Astrocyte (in vitro differentiated cells and primary cell): Measurements from ENCODE around the gene PIM3.

Experiments used
- EZH2 ChIP-seq: IDR thresholded peaks from 2 replicates; pipeline ENCODE4 v1.6.1; 2012; ENCODE audit warnings: mild to moderate bottlenecking, low read length, inconsistent platforms; ENCODE audit not compliant: insufficient read depth
- TF ChIP-seq, protein P1 (sequence below): IDR thresholded peaks from 2 replicates; pipeline ENCODE4 v1.5.1; 2011; ENCODE audit warnings: low read depth, mild to moderate bottlenecking, inconsistent platforms, low read length, moderate library complexity; ENCODE audit not compliant: insufficient read depth

DNA sequence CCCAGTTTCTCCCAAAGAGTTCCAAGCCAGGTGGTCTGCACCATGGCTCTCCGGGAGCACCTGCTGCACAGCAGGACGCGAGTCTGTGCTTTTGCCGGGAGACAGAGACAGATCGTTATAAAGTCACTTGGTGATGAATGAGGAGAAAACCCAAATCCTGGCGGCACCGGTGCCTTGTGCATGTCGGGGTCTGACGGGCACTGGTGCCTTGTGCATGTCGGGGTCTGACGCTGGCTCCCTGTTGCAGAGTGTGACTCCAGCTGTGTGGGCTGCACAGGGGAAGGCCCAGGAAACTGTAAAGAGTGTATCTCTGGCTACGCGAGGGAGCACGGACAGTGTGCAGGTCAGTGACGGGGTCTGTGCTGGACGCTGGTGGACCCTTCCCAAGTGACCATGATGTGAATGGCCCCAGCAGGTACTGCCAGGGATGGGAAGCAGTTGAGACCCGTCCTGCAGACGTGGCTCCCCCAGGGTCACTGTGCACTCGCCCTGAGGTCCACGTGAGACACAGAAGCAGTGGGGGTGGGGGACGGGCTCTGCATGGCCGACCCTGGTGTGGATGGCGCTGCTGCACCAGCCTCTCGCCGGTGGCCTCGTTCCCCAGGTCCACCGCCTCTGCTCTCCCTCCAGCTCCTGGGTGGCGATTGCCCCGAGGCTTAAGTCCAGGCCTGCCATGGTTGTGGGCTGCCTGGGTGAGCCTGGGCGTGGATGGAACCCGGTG, 36.3 kb upstream of the PIM3 start:
- TF ChIP-seq, protein P1, sequence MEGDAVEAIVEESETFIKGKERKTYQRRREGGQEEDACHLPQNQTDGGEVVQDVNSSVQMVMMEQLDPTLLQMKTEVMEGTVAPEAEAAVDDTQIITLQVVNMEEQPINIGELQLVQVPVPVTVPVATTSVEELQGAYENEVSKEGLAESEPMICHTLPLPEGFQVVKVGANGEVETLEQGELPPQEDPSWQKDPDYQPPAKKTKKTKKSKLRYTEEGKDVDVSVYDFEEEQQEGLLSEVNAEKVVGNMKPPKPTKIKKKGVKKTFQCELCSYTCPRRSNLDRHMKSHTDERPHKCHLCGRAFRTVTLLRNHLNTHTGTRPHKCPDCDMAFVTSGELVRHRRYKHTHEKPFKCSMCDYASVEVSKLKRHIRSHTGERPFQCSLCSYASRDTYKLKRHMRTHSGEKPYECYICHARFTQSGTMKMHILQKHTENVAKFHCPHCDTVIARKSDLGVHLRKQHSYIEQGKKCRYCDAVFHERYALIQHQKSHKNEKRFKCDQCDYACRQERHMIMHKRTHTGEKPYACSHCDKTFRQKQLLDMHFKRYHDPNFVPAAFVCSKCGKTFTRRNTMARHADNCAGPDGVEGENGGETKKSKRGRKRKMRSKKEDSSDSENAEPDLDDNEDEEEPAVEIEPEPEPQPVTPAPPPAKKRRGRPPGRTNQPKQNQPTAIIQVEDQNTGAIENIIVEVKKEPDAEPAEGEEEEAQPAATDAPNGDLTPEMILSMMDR: no peak
- TF ChIP-seq EZH2: no peak
